Heart right ventricle (tissue), 16 donors: ENCODE data around the gene PPL. TPM values are rescaled to one million over a fixed set of nuclear protein-coding genes. Genes with fewer than 3 reads are reported as not detected.

Source experiments
- ATAC-seq, 8 donors: fragments of 200-7000 bp; cut with Tn5 transposase; one replicate each; pipeline ENCODE4 v1.9.1; 2020; ENCODE audit warnings: mild to moderate bottlenecking in 8 of 8, moderate library complexity in 8 of 8, moderate number of reproducible peaks in 1 of 8
- DNase-seq, 2 donors: peaks; one replicate each; pipeline ENCODE4 v3.0.0-alpha.2; 2020
- H3K27ac ChIP-seq, 10 donors: fragments of 200-600 bp; sonication (generic) in 2 of 10; one replicate each; pipeline versions ENCODE4 v1.5.0 to v1.8.0; 2020 to 2022; ENCODE audit warnings: mild to moderate bottlenecking in 3 of 10
- H3K27me3 ChIP-seq, 7 donors: fragments of 200-600 bp; one replicate each; pipeline ENCODE4 v1.8.0; 2021 to 2022; ENCODE audit warnings: mild to moderate bottlenecking in 2 of 7
- H3K36me3 ChIP-seq, 9 donors: fragments of 200-600 bp; sonication (generic) in 1 of 9; one replicate each; pipeline versions ENCODE4 v1.5.0 to v1.8.0; 2020 to 2022; ENCODE audit warnings: mild to moderate bottlenecking in 2 of 9
- H3K4me1 ChIP-seq, 9 donors: fragments of 200-600 bp; sonication (generic) in 1 of 9; one replicate each; pipeline versions ENCODE4 v1.5.0 to v1.8.0; 2020 to 2022; ENCODE audit warnings: mild to moderate bottlenecking in 4 of 9
- H3K4me3 ChIP-seq, 10 donors: fragments of 200-600 bp; sonication (generic) in 2 of 10; one replicate each; pipeline versions ENCODE4 v1.5.0 to v1.8.0; 2020 to 2022; ENCODE audit warnings: mild to moderate bottlenecking in 7 of 10, moderate library complexity in 2 of 10
- H3K9me3 ChIP-seq, 11 donors: fragments of 200-600 bp in 10 of 11; sonication (generic) in 2 of 11; one replicate each; pipeline versions ENCODE4 v1.5.0 to v1.8.0; 2013 to 2022; ENCODE audit warnings: mild to moderate bottlenecking in 2 of 11, control low read depth in 1 of 11, moderate library complexity in 1 of 11
- CTCF ChIP-seq, 9 donors: fragments of 200-600 bp; sonication (generic) in 2 of 9; IDR thresholded peaks; one replicate each; pipeline versions ENCODE4 v1.5.0 to v1.8.0; 2021 to 2022; ENCODE audit warnings: antibody characterized with exemption in 9 of 9, mild to moderate bottlenecking in 5 of 9, moderate library complexity in 1 of 9
- WGBS, 2 donors: extraction: QIAGEN DNeasy Blood & Tissue Kit; methylation state at CpG; one replicate each; pipeline ENCODE4 v1.1.7; 2013; ENCODE audit warnings: inconsistent platforms in 1 of 2; 5-methylcytosine and 5-hydroxymethylcytosine counted together
- intact Hi-C, 10 donors: fragments of 100-400 bp; cut with DNase I; formaldehyde crosslinking; loops; one replicate each; pipeline versions ENCODE4 v1.11.1 to v1.14.2; 2022
- polyA plus RNA-seq, 2 donors: library from polyadenylated mRNA; stranded (reverse); fragments of 200-250 nt; gene quantifications; one replicate each; pipeline ENCODE4 v1.2.3, GENCODE V29; 2013
- total RNA-seq, 10 donors: library from RNA; stranded (reverse); fragmentation: NEBNext Ultra II Directional in 3 of 10; extraction: Animal tissue kit (Norgen Biotek cat#: 25700) in 3 of 10; gene quantifications; one replicate each; pipeline versions ENCODE4 v1.2.1 to v1.2.4, GENCODE V29; 2021 to 2023
- donor health status: Arrhythmogenic right ventricular cardiomyopathy.
- donor health status: ischemic (EF 13 %, LVEDD 7.1; RV severe dilation, severe dysfunction).
- donor health status: healthy with polysubstance abuse.
- donor health status: DM: no; HTN: yes; CAD: no.
- donor health status: DM: no; HTN: no; CAD: no.
- donor health status: ischemic (EF 25% LVEDD 6.9; RV normal size, moderate dysfunction).
- donor health status: ischemic (EF 25% LVEDD 5.7; RV mildly dilated, moderate dysfunction).
- donor health status: healthy.
- donor health status: DM: yes; HTN: yes; CAD: no.
- donor health status: Ischemic cardiomyopathy.
- donor health status: ischemic (EF 35%, LVEDD 5.7; RV mildly dilated, moderate dysfunction).
- donor health status: nonischemic (EF 11% LVEDD 7.7; RV severe dilation, severe dysfunction).
- donor health status: DM: yes; HTN: yes; CAD: no.
- donor health status: PGD.
- donor health status: ischemic (EF 29% LVEDD 5.4; RV normal size, mild dysfunction).
- donor health status: nonischemic (EF 23%, LVEDD 6.1; RV moderate dilation, normal function).

PPL gene
- total and polyA plus RNA-seq, 12 donors = 4.9 to 19.3 (median 7.3) TPM

GRCh38 chr16:4922721-4923342 is 14.1 kb downstream of the PPL start:
- no peak for TF ChIP-seq CTCF (IDR thresholded peaks at IDR 0.05)
- intact Hi-C loops = no loop called here
- WGBS, 2 donors = 79 to 82% methylated on average over 18 of the region's 18 CpGs

GRCh38 chr16:4920826-4921225 is 16.1 kb downstream of the PPL start:
- intact Hi-C loops = no loop called here
- Histone ChIP-seq H3K4me1 (peaks cover 0 to 5% (median 0%) of the 10 kb centered on the region in 9 donors), H3K27me3 (no peaks in the 10 kb centered on the region), H3K9me3 (peaks cover 0 to 2% (median 0%) of the 10 kb centered on the region in 11 donors), H3K27ac (no peak overlapping the region), H3K36me3 (no peaks in the 10 kb centered on the region), H3K4me3 (no peak overlapping the region)
- ATAC-seq (no peak), DNase-seq (no peak)
- TF ChIP-seq CTCF (IDR thresholded peaks at IDR 0.05) = no peak
- 80 to 88% methylated on average over 5 of the region's 5 CpGs for WGBS, 2 donors

More at GRCh38 chr16:4922721-4923342, 14.1 kb downstream of the PPL start:
- H3K9me3 ChIP-seq = peaks cover 0 to 22% (median 11%) of the 10 kb centered on the region in 11 donors
- ATAC-seq (no peak), DNase-seq (no peak)
- no peak overlapping the region for H3K4me3 ChIP-seq
- H3K27me3 ChIP-seq = no peaks in the 10 kb centered on the region
- no peak overlapping the region for H3K27ac ChIP-seq
- no peaks in the 10 kb centered on the region for H3K36me3 ChIP-seq
- H3K4me1 ChIP-seq = peaks cover 0 to 5% (median 0%) of the 10 kb centered on the region in 9 donors

- Histone ChIP-seq H3K27me3 (no peaks in the 10 kb centered on the region), H3K9me3 (no peaks in the 10 kb centered on the region), H3K4me1 (peaks cover 0 to under 1% (median 0%) of the 10 kb centered on the region in 9 donors), H3K27ac (no peak overlapping the region), H3K4me3 (no peak overlapping the region), H3K36me3 (no peaks in the 10 kb centered on the region)
- 50 to 63% methylated on average over 13 of the region's 13 CpGs for whole genome bisulfite sequencing, 2 donors
- TF ChIP-seq CTCF (IDR thresholded peaks at IDR 0.05) = no peak
- intact Hi-C loops = no loop called here
- DNase-seq = no peak
- no peak for ATAC-seq
Observed at GRCh38 chr16:4918781-4919251, 18.1 kb downstream of the PPL start.

- intact Hi-C loops = no loop called here
- no peaks in the 10 kb centered on the region for H3K36me3 ChIP-seq
- H3K27me3 ChIP-seq = no peaks in the 10 kb centered on the region
- no peak for ATAC-seq
- H3K27ac ChIP-seq = no peak overlapping the region
- H3K9me3 ChIP-seq = no peaks in the 10 kb centered on the region
- no peak overlapping the region for H3K4me3 ChIP-seq
- no peak for DNase-seq
- WGBS, 2 donors = 28 to 39% methylated on average over 4 of the region's 4 CpGs
- peaks cover 0 to 4% (median 0%) of the 10 kb centered on the region in 9 donors for H3K4me1 ChIP-seq
- TF ChIP-seq CTCF (IDR thresholded peaks at IDR 0.05) = no peak
Observed at GRCh38 chr16:4917117-4917516, 19.8 kb downstream of the PPL start.
